Muscle layer of duodenum (tissue), 2 donors: ENCODE measurements around the gene LRRC18.

Source experiments
- H3K27ac ChIP-seq: one replicate; pipeline ENCODE4 v1.7.0; 2013; ENCODE audit warnings: mild to moderate bottlenecking, low read length
- H3K27me3 ChIP-seq: one replicate; pipeline ENCODE4 v1.7.0; 2013; ENCODE audit warnings: low read depth, mild to moderate bottlenecking, control low read depth, low read length
- H3K36me3 ChIP-seq, 2 donors: one replicate each; pipeline ENCODE4 v1.7.0; 2013; ENCODE audit warnings: low read length in 2 of 2, control low read depth in 1 of 2, mild to moderate bottlenecking in 1 of 2; ENCODE audit not compliant: insufficient read depth in 2 of 2, control insufficient read depth in 1 of 2
- H3K4me1 ChIP-seq, 2 donors: one replicate each; pipeline ENCODE4 v1.7.0; 2013; ENCODE audit warnings: low read length in 2 of 2, mild to moderate bottlenecking in 2 of 2, control low read depth in 1 of 2, moderate library complexity in 1 of 2; ENCODE audit not compliant: insufficient read depth in 2 of 2, control insufficient read depth in 1 of 2
- H3K4me3 ChIP-seq, 2 donors: one replicate each; pipeline ENCODE4 v1.7.0; 2013; ENCODE audit warnings: low read length in 2 of 2, low read depth in 1 of 2, mild to moderate bottlenecking in 1 of 2
- H3K9me3 ChIP-seq, 2 donors: one replicate each; pipeline ENCODE4 v1.7.0; 2013; ENCODE audit warnings: low read length in 2 of 2, control low read depth in 1 of 2, mild to moderate bottlenecking in 1 of 2; ENCODE audit not compliant: control insufficient read depth in 1 of 2
- donor health status: healthy.

The LRRC18 gene

DNA sequence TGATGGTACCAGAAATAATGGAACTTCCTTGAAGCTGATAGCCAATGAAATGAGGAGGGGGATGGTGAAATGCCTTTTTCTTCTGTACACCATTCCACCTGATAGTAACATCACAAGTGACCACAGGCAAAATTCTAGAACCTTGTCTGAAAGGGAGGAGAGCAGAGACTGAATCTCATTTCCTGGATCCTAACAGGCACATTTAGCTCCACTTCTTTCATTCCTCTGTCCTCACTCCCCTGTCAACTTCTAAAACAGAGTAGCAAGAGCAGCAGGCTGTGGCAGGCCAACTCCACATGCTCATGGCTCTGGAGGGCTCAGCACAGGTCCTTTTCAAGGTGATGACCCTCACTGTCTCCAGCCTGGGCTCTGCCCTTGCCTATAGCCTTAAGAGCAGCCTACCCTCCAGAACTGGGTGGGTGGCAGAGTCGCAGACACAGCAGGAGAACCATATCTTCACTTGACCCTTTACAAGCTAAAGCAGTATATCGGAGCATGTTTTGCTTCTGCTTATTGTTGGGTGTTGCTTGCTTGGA lies at the start of gene LRRC18:
Gene LRRC18, minus strand, starts transcription at position 51 of the 536 bp plus-strand sequence. CDS start 25,685 bp downstream, outside the sequence.
- H3K27me3 ChIP-seq = no peaks in the 10 kb centered on the region
- no peaks in the 10 kb centered on the region for H3K4me1 ChIP-seq
- H3K27ac ChIP-seq = no peak within 1 kb of the TSS
- H3K4me3 ChIP-seq = no peak within 1 kb of the TSS
- H3K9me3 ChIP-seq = no peaks in the 10 kb centered on the region
- no peaks in the 10 kb centered on the region for H3K36me3 ChIP-seq

DNA sequence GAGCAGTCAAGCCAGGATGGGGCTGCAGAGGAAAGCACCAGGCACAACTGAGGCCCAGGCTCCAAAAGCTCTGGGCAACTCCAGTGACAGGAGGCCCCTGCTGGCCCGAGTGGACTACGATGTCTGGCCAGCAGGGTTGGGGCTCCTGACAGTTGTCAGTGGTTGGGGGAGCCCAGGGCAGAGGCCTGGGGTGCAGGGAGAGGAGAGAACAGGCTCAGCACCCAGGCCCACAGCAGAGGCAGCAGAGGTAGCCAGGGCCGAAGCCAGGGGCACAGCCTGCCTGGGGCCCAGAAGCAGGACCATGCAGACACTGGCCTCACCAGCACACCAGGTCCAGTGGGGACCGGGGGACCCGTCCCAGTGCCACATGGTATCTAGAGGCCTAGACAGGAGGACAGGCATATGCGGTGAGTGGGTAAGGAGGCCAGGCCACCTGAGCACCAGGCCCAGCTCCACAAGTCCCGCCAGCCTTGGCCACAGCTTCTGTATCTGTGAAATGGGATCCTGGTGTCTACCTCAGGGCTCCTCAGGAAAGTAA lies 46.0 kb upstream of the LRRC18 start:
- Histone ChIP-seq H3K4me3 (no peak overlapping the region), H3K4me1 (no peaks in the 10 kb centered on the region), H3K27me3 (no peaks in the 10 kb centered on the region), H3K36me3 (no peaks in the 10 kb centered on the region), H3K9me3 (no peaks in the 10 kb centered on the region), H3K27ac (no peak overlapping the region)

DNA sequence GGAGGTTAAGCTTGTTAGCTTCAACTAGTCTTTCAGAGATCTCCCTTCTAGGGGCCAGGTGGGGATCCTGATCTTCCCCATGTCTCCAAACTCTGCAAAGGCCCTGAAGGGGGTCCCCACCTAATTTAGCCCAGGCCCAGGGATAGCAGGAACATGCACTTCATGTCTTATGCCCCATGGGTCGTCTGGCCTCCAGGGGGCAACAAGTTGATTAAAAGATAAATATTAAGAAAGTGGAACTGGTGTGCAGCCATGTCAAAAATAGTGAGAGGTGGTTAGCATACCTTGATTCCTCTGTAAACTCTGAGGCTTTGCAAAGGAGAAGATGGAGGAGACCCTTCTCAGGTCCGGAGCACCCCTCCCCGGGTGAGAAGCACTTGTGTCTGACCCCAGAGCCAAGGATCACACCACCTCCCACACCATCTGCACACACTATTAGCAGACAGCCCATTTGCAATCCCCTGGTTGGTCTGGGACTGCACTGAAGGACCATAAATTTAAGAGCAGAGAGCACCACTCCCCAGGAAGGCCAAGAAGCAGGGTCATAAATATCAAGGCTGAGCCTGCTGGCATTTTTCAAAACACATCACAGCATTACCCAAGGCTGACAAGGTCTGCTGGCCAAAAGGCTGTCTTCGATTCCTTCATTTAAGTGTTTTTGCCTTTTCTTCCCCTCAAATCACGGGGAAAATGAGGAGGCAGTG lies 44.2 kb upstream of the LRRC18 start:
- no peaks in the 10 kb centered on the region for H3K27me3 ChIP-seq
- H3K4me3 ChIP-seq = no peak overlapping the region
- H3K36me3 ChIP-seq = no peaks in the 10 kb centered on the region
- H3K4me1 ChIP-seq = no peaks in the 10 kb centered on the region
- H3K27ac ChIP-seq = no peak overlapping the region
- no peaks in the 10 kb centered on the region for H3K9me3 ChIP-seq

DNA sequence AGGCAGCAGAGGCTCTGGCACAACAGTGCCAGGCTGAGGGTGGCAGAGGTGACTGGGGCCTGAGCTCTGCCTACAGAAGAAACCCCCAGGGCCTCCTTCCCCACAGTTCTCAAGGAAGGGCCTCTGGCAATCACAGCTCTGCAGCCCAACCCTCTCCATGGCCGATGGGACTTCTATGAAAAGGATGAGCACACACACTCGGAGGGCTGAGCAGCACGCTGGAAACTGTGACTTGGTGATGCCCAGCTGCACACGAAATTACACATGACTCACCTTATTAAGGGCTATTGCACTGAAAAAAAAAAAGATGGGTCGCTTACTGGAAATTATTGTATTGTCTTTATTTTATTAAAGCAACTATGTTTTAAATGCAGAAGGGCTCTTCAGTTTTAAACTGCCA lies 42.9 kb upstream of the LRRC18 start:
- H3K9me3 ChIP-seq = no peaks in the 10 kb centered on the region
- H3K36me3 ChIP-seq = no peaks in the 10 kb centered on the region
- H3K4me1 ChIP-seq = no peaks in the 10 kb centered on the region
- no peak overlapping the region for H3K27ac ChIP-seq
- no peak overlapping the region for H3K4me3 ChIP-seq
- no peaks in the 10 kb centered on the region for H3K27me3 ChIP-seq

DNA sequence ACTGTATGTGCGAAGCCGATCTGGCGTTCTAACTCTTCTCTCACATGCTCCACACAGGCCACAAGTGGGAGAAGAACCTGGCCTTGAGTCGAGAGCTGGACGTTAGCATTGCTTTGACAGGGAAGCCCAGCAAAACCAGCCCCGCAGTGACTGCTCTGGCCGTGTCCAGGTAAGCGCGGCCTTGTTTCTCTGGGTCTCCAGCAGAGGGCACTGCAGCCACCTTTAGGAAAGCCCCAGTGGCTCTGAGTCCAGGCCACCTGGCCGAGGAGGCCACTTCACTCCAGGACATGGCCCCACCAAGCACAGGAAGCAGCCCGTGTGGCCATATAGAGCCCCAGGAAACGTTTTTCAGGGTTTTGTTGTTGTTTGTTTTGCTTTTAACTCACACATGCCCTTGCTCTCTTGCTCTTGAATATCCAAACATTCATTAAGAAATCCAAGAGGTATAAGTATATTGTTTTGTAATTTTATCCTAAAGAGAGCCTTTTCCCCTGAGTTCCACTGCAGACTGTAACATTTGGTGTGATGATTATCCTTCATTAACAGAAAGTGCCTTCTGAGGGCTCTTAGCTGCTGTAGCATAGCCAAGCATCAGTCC lies 41.8 kb upstream of the LRRC18 start:
- Histone ChIP-seq H3K4me3 (no peak overlapping the region), H3K27ac (no peak overlapping the region), H3K27me3 (no peaks in the 10 kb centered on the region), H3K36me3 (no peaks in the 10 kb centered on the region), H3K9me3 (no peaks in the 10 kb centered on the region), H3K4me1 (no peaks in the 10 kb centered on the region)

DNA sequence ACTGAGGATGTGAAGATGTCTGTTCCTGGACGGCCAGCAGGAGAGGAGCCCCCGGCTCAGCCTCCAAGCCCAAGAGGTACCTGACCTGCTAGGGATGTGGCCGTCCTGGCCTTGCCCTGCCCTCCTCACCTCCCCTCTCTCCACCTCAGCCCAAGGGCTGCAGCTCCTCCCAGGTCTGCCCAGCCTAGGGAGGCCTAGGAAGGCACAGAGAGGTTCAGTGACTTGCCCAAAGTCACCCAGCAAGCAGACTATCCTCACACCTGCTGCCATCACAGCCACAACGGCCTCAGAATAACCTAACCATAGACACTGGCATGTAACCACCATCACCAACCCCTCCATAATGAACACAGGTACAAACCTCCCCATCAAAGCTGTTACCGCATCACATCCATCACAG lies 38.7 kb upstream of the LRRC18 start:
- Histone ChIP-seq H3K36me3 (no peaks in the 10 kb centered on the region), H3K27me3 (no peaks in the 10 kb centered on the region), H3K27ac (no peak overlapping the region), H3K4me1 (no peaks in the 10 kb centered on the region), H3K4me3 (no peak overlapping the region), H3K9me3 (no peaks in the 10 kb centered on the region)

DNA sequence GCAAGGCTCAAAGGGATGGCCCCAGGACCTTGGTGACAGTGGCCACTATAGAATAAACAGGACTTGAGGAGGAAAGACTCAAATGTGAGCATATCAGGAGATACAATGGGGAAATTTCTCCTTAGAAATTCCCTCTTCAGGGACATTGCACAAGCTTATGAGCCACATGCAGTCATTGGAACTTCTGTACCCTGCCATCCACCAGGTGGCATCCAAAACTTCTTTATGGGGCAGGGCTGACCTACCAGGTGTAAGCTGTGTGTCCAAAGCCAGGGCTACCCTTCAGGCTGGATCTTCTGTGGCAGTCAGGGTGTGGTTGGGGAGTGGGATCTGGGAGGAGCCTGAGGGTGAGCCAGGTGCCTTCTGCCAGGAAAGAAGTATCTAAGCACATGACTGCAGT lies 36.6 kb upstream of the LRRC18 start:
- Histone ChIP-seq H3K27me3 (no peaks in the 10 kb centered on the region), H3K36me3 (no peaks in the 10 kb centered on the region), H3K4me3 (no peak overlapping the region), H3K4me1 (no peaks in the 10 kb centered on the region), H3K27ac (no peak overlapping the region), H3K9me3 (no peaks in the 10 kb centered on the region)

DNA sequence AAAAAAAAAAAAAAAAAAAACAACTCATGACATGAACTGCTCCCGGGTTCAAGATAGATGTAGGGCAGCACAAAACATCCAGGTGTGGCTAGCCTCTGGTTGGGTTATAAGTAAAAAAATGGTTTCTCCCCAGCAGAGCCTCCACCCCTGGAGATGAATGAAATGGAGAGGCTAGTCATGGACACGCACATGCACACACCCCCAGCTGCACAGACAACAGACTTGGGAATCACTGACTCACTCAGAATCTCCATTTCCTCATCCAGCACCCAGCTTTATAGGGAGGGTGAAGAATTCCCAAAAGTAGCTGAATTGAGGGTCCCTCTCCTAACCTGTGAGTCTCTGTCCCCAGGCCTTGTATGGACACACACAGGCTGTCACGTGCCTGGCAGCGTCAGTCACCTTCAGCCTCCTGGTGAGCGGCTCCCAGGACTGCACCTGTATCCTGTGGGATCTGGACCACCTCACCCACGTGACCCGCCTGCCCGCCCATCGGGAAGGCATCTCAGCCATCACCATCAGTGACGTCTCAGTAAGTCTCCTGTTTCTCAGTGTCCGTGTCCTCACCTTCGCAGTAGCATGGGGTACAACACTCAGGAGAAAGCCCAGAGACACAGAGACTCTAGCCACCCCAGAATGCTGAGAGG lies 35.0 kb upstream of the LRRC18 start:
- Histone ChIP-seq H3K4me1 (no peaks in the 10 kb centered on the region), H3K27ac (no peak overlapping the region), H3K36me3 (no peaks in the 10 kb centered on the region), H3K27me3 (no peaks in the 10 kb centered on the region), H3K9me3 (no peaks in the 10 kb centered on the region), H3K4me3 (no peak overlapping the region)

DNA sequence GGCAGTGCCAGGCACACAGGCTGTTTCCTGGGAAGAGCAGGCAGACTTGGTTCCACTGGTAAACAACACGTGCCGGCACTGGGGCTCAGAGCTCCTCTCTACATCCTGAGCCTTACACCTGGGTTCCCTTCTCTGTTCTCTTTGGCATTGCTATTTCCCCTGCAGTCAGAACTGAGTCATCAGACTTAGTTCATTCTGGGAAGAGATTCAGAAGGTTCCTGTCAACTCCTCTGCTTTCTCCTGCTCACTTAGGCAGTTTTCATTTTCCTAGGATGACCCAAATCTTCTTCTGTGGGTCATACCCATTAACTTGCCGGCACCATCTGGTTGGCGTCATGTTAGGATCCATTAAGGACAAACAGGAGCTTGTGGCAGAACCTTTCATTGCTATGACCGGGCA lies 33.4 kb upstream of the LRRC18 start:
- H3K27ac ChIP-seq = no peak overlapping the region
- no peak overlapping the region for H3K4me3 ChIP-seq
- no peaks in the 10 kb centered on the region for H3K27me3 ChIP-seq
- no peaks in the 10 kb centered on the region for H3K4me1 ChIP-seq
- no peaks in the 10 kb centered on the region for H3K9me3 ChIP-seq
- no peaks in the 10 kb centered on the region for H3K36me3 ChIP-seq

DNA sequence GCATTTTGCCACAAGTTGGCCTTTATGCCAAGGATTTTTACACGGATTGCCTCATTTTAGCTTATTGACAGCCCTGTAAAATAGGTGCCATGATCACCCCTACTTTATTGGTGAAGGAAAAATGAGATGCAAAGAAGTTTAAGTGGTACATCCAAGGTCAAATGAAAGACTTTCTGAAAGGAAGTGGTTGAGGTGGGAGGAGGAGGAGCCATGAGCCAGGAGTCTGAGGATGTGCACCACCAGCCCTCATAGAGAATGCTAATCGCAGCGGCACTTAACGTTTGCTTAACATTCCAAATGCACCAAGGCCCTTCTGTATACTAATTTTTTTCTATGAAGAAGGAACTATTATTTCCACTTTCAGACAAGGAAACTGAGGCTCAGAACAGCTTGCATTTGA lies 31.0 kb upstream of the LRRC18 start:
- Histone ChIP-seq H3K27me3 (no peaks in the 10 kb centered on the region), H3K36me3 (no peaks in the 10 kb centered on the region), H3K4me3 (no peak overlapping the region), H3K4me1 (no peaks in the 10 kb centered on the region), H3K27ac (no peak overlapping the region), H3K9me3 (no peaks in the 10 kb centered on the region)

DNA sequence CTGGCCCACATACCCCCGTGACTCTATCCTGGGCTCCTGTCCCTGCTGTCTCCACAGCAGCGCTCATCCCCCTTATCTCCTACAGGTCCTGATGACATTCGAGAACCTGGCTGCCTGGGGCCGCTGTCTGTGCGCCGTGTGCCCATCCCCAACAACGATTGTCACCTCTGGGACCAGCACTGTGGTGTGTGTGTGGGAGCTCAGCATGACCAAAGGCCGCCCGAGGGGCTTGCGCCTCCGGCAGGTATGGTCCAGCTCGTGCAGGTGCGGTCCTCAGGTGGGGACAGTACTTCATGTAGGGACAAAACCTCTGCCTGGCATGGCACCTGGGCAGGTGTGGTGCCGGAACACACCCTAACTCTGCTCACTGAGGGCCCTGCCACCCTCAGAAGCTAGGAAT lies 30.4 kb upstream of the LRRC18 start:
- no peaks in the 10 kb centered on the region for H3K27me3 ChIP-seq
- H3K4me3 ChIP-seq = no peak overlapping the region
- no peaks in the 10 kb centered on the region for H3K4me1 ChIP-seq
- H3K27ac ChIP-seq = no peak overlapping the region
- H3K36me3 ChIP-seq = no peaks in the 10 kb centered on the region
- no peaks in the 10 kb centered on the region for H3K9me3 ChIP-seq
